Measurements from ENCODE around the gene ACOT8.

DNA sequence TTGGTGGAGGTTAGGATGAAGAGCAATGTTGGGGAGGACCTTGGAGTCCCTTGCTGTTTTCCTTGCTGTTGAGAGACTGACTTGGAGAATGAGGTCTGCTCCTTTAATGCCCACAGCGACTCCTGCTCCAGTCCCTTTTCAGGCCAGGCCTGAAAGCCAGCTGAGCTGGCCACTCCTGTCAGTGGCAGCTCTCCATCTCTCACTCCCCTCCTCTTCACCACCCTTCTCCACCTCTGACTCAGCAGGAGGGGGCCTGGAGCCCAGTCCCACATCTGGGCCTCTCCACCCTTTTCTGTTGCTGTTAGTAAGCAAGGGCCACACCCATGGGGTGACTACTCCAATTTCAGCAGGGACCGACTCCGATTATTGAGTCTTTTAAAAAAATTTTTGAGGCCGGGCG, 21.4 kb downstream of the ACOT8 start:
- peak in 1 of 2 donors; percentile 39 for TF ChIP-seq POLR2A (IDR thresholded peaks at IDR 0.05)
- TF ChIP-seq, protein P1, sequence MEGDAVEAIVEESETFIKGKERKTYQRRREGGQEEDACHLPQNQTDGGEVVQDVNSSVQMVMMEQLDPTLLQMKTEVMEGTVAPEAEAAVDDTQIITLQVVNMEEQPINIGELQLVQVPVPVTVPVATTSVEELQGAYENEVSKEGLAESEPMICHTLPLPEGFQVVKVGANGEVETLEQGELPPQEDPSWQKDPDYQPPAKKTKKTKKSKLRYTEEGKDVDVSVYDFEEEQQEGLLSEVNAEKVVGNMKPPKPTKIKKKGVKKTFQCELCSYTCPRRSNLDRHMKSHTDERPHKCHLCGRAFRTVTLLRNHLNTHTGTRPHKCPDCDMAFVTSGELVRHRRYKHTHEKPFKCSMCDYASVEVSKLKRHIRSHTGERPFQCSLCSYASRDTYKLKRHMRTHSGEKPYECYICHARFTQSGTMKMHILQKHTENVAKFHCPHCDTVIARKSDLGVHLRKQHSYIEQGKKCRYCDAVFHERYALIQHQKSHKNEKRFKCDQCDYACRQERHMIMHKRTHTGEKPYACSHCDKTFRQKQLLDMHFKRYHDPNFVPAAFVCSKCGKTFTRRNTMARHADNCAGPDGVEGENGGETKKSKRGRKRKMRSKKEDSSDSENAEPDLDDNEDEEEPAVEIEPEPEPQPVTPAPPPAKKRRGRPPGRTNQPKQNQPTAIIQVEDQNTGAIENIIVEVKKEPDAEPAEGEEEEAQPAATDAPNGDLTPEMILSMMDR (IDR thresholded peaks at IDR 0.05) = no peak
